Psoas muscle (tissue), 8 donors: ENCODE data around the gene IL37. TPM values are rescaled to one million over a fixed set of nuclear protein-coding genes. Genes with fewer than 3 reads are reported as not detected.

Source experiments
- ATAC-seq, 4 donors: fragments of 200-7000 bp; cut with Tn5 transposase; one replicate each; pipeline ENCODE4 v1.9.1; 2020; ENCODE audit warnings: moderate library complexity in 3 of 4, mild to moderate bottlenecking in 2 of 4
- DNase-seq, 2 donors: peaks; one replicate each; pipeline ENCODE4 v3.0.0-alpha.2; 2020
- H3K27ac ChIP-seq: fragments of 200-600 bp; one replicate; pipeline ENCODE4 v1.8.0; 2022
- H3K27me3 ChIP-seq, 3 donors: fragments of 200-600 bp in 1 of 3; one replicate each; pipeline versions ENCODE4 v1.6.1 to v1.8.0; 2013 to 2022; ENCODE audit warnings: low read length in 2 of 3, mild to moderate bottlenecking in 2 of 3, moderate library complexity in 1 of 3; ENCODE audit not compliant: insufficient read depth in 3 of 3
- H3K36me3 ChIP-seq, 2 donors: fragments of 200-600 bp in 1 of 2; one replicate each; pipeline versions ENCODE4 v1.6.1 to v1.8.0; 2013 to 2022; ENCODE audit warnings: low read depth in 1 of 2, mild to moderate bottlenecking in 1 of 2, moderate library complexity in 1 of 2; ENCODE audit not compliant: insufficient read depth in 1 of 2
- H3K4me1 ChIP-seq: fragments of 200-600 bp; one replicate; pipeline ENCODE4 v1.8.0; 2022
- H3K4me3 ChIP-seq: fragments of 200-600 bp; one replicate; pipeline ENCODE4 v1.8.0; 2022; ENCODE audit warnings: mild to moderate bottlenecking
- H3K9me3 ChIP-seq: fragments of 200-600 bp; one replicate; pipeline ENCODE4 v1.8.0; 2022
- WGBS, 3 donors: extraction: QIAGEN DNeasy Blood & Tissue Kit; methylation state at CpG; one replicate each; pipeline versions ENCODE4 v1.1.6 to v1.1.7; 2013; 5-methylcytosine and 5-hydroxymethylcytosine counted together
- intact Hi-C, 2 donors: fragments of 100-400 bp; cut with DNase I; formaldehyde crosslinking; loops; one replicate each; pipeline versions ENCODE4 v1.11.0 to v1.14.2; 2022
- polyA plus RNA-seq, 3 donors: library from polyadenylated mRNA; stranded (reverse); fragments of 200-250 nt; gene quantifications; one replicate each; pipeline ENCODE4 v1.2.3, GENCODE V29; 2013
- total RNA-seq, 4 donors: library from RNA; stranded (reverse); fragmentation: NEBNext Ultra II Directional in 2 of 4; extraction: Animal tissue kit (Norgen Biotek cat#: 25700) in 2 of 4; gene quantifications; one replicate each; pipeline versions ENCODE4 v1.2.1 to v1.2.4, GENCODE V29; 2021 to 2023
- TF ChIP-seq, protein P1 (sequence below): fragments of 200-600 bp; IDR thresholded peaks from one replicate; pipeline ENCODE4 v1.8.0; 2022; ENCODE audit warnings: antibody characterized with exemption
- donor health status: healthy with polysubstance abuse.
- donor health status: DM: no; HTN: no; CAD: no; lungs with moderate emphysema.
- donor health status: Bipolar disorder and iron deficiency.
- donor health status: healthy.
- donor health status: DM: yes; HTN: yes; CAD: no.
- donor health status: DM: no; HTN: no; CAD: no.
- donor health status: DM: no; HTN: no; CAD: no.
- donor health status: DM: yes; HTN: yes; CAD: no.

IL37 gene
- total and polyA plus RNA-seq, 7 donors, result not detected

DNA sequence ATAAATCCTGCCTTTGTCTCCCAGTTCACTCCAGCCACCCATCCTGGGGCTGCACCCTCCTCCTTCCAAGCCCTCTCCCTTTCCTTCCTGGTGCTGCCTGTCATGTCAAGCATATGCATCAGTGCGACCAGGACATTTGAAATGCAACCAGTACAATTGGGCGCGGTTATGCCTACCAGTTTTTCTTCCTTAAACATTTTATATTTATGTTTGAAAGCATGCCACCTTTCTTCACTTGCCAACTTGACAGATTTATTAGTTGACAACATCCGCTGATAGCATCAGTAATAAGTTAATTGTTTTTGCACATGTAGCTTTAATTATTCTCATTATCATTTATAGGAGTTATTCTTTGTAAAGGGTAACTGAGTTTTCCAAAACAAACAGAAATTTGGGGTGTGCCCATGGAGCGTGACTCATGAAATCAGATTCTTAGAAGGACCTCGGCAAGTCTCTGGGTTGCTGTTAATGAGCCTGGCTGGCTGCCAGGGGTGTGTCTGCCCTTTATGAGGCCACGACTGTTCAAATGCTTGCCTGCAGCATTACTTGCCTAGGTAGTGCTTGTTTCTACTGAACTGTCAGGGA lies 41.6 kb upstream of the IL37 start:
- no peak overlapping the region for H3K27ac ChIP-seq
- DNase-seq (peak; percentile 55 to 69), ATAC-seq (peak in 3 of 4 donors; percentile 36 to 50 (median 42))
- H3K9me3 ChIP-seq, result no peaks in the 10 kb centered on the region
- no peaks in the 10 kb centered on the region for H3K36me3 ChIP-seq
- intact Hi-C loops, result no loop called here
- 27 to 29% (median 28%) methylated on average over 7 of the region's 7 CpGs for WGBS, 3 donors
- TF ChIP-seq, protein P1, sequence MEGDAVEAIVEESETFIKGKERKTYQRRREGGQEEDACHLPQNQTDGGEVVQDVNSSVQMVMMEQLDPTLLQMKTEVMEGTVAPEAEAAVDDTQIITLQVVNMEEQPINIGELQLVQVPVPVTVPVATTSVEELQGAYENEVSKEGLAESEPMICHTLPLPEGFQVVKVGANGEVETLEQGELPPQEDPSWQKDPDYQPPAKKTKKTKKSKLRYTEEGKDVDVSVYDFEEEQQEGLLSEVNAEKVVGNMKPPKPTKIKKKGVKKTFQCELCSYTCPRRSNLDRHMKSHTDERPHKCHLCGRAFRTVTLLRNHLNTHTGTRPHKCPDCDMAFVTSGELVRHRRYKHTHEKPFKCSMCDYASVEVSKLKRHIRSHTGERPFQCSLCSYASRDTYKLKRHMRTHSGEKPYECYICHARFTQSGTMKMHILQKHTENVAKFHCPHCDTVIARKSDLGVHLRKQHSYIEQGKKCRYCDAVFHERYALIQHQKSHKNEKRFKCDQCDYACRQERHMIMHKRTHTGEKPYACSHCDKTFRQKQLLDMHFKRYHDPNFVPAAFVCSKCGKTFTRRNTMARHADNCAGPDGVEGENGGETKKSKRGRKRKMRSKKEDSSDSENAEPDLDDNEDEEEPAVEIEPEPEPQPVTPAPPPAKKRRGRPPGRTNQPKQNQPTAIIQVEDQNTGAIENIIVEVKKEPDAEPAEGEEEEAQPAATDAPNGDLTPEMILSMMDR, result no peak
- H3K4me3 ChIP-seq, result no peak overlapping the region
- H3K27me3 ChIP-seq, result peaks cover 0 to 3% (median 0%) of the 10 kb centered on the region in 3 donors
- H3K4me1 ChIP-seq, result no peaks in the 10 kb centered on the region

DNA sequence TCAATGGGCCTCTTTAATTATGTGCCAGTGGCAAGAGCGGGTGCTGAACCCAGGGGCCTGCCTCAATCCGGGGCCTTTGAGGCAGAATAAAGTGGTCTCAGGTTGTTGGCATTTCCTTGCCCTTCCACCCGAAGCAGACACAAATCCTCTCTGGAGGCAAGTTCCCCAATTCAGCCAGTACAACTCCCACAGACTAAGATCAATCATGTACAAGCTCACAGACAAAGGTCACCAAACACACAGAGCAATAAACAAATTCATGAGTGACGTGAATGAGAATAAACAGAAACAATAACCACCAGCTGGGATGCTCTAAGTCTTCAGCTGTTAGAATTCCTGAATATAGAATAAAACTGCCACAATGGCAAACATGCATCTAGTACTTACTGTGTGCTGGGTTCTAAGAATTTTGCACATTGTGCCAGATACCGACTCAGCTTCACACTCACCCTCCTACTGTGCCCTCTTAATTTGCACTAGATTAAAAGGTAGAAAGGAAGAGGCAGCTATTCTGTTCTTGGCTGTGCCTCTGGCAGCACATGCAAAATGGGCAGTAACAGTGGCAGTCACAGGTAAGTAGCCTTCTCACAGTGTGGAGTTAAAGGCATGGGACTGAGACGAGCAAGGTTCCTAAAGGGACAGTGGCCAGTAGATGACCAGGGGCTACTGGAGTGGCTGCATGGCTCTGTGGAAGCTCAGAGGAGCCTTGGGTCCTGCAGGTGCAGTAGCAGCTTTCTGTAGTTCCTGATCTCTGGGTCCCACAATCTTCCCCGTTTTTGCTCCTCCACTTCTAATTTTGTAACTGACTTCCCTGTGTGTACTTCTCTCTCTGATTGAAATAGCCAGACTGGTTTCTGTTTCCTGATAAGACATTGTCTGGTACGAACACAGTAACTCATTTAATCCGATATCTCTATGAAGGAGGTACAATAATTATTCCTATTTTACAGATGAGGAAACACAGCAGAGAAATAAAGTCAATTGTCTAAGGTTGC lies 39.8 kb upstream of the IL37 start:
- H3K27ac ChIP-seq, result no peak overlapping the region
- intact Hi-C loops, result no loop called here
- no peak for ATAC-seq

DNA sequence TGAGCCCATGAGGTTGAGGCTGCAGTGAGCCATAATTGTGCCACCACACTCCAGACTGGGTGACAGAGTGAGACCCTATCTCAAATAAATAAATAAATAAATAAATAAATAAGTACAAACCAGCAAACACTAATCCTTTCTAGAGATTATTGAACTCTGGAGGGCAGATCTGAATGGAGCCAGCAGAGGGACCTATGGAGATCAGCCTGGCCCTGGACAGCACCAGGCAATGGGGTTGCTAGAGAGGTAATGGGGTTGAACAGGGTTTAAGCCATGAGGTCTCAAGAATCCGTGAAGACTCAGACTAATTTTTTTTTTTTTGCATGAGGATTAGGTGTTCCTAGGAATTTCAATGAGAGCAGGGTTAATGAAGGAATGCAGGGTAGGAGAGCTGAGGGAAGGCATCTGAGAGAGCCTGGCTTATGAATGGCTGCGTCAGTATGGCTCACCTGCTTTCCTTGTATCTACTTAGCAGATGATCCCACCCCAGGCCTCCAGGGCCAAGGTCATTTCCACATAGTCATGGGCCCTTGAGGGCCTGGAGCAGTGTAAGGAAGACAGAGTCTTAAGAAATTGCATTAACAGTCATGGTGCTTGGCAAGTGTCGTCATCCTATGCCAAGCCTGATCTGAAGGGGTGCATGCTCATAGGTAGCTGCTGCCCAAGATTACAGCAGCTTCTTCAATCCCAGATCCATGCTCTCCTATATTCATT lies 34.6 kb upstream of the IL37 start:
- Histone ChIP-seq H3K27me3 (no peaks in the 10 kb centered on the region), H3K27ac (no peak overlapping the region), H3K9me3 (no peaks in the 10 kb centered on the region), H3K4me1 (no peaks in the 10 kb centered on the region), H3K4me3 (no peak overlapping the region), H3K36me3 (no peaks in the 10 kb centered on the region)
- ATAC-seq, result no peak
- intact Hi-C loops, result no loop called here
- TF ChIP-seq, protein P1, result no peak
- no peak for DNase-seq
- 83 to 94% (median 86%) methylated on average over 3 of the region's 3 CpGs for WGBS, 3 donors

More for the DNA sequence above, 39.8 kb upstream of the IL37 start:
- Histone ChIP-seq H3K36me3 (no peaks in the 10 kb centered on the region), H3K9me3 (no peaks in the 10 kb centered on the region), H3K4me1 (no peaks in the 10 kb centered on the region), H3K27me3 (peaks cover 0 to 3% (median 0%) of the 10 kb centered on the region in 3 donors), H3K4me3 (no peak overlapping the region)
- no peak for DNase-seq
- WGBS, 3 donors, result 52 to 67% (median 65%) methylated on average over 9 of the region's 9 CpGs
- TF ChIP-seq, protein P1, result no peak

DNA sequence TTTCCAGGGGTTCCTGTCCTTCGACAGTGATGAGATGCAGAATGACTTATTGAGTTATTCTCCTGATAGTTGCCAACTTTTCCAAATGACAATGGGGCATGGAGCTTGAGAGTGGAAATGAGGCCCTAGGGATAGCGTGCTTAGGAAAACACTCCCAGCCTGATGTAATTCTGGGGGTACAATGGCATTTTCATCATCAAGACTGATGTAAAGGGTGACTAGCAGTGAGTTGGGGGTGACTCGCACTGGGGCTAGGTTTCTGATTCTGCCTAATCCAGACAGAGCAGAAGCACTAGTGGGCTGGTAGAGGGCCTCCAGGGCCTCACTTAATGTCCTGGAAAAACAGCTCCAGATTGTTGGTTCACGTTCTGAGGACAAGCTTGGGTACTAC lies 34.0 kb upstream of the IL37 start:
- no peak for ATAC-seq
- TF ChIP-seq, protein P1, result no peak
- intact Hi-C loops, result no loop called here
- WGBS, 3 donors, result 81 to 84% (median 82%) methylated on average over 4 of the region's 4 CpGs
- no peaks in the 10 kb centered on the region for H3K9me3 ChIP-seq
- H3K4me3 ChIP-seq, result no peak overlapping the region
- H3K4me1 ChIP-seq, result no peaks in the 10 kb centered on the region
- no peak overlapping the region for H3K27ac ChIP-seq
- H3K27me3 ChIP-seq, result no peaks in the 10 kb centered on the region
- no peaks in the 10 kb centered on the region for H3K36me3 ChIP-seq
- no peak for DNase-seq
